Type B pancreatic cell (in vitro differentiated cells): Measurements from ENCODE around the gene NUAK1. TPM values are rescaled to one million over a fixed set of nuclear protein-coding genes. Genes with fewer than 3 reads are reported as not detected.

Experiments
- DNase-seq: peaks from one replicate; pipeline ENCODE4 v3.0.0; 2021; ENCODE audit warnings: mixed read lengths; ENCODE audit not compliant: unreplicated experiment; ENCODE audit errors: extremely low spot score
- H3K27ac Mint-ChIP-seq: 2 replicates; pipeline ENCODE4 v1.8.0; 2021; ENCODE audit warnings: mild to moderate bottlenecking, mixed read lengths
- H3K27me3 Mint-ChIP-seq: 2 replicates; pipeline ENCODE4 v1.8.0; 2021; ENCODE audit warnings: mixed read lengths
- H3K36me3 Mint-ChIP-seq: 2 replicates; pipeline ENCODE4 v1.8.0; 2021; ENCODE audit warnings: mixed read lengths
- H3K4me1 Mint-ChIP-seq: one replicate; pipeline ENCODE4 v1.8.0; 2021; ENCODE audit warnings: mixed read lengths; ENCODE audit not compliant: unreplicated experiment
- H3K4me3 Mint-ChIP-seq: 2 replicates; pipeline ENCODE4 v1.8.0; 2021; ENCODE audit warnings: mild to moderate bottlenecking, mixed read lengths
- H3K9me3 Mint-ChIP-seq: 2 replicates; pipeline ENCODE4 v1.8.0; 2021; ENCODE audit warnings: mixed read lengths
- CTCF ChIP-seq: fragments of 200-600 bp; sonication (generic); conservative IDR thresholded peaks from 2 replicates; pipeline ENCODE4 v1.5.0; 2021; ENCODE audit warnings: antibody characterized with exemption, mild to moderate bottlenecking
- total RNA-seq: library from RNA; stranded (reverse); gene quantifications from 2 replicates; pipeline ENCODE4 v1.2.1, GENCODE V29; 2021; ENCODE audit warnings: low replicate concordance

NUAK1 gene
- total RNA-seq, 1 donor from 2014 or later, result 8.1 TPM

GRCh38 chr12:106013941-106014340 is 124.8 kb downstream of the NUAK1 start:
- no peak for TF ChIP-seq CTCF
- Mint-ChIP-seq H3K36me3 (no peaks in the 10 kb centered on the region), H3K27ac (no peak overlapping the region), H3K4me3 (no peak overlapping the region), H3K9me3 (no peaks in the 10 kb centered on the region), H3K27me3 (peaks cover 5% of the 10 kb centered on the region), H3K4me1 (no peaks in the 10 kb centered on the region)
- no peak for DNase-seq

Other genes starting within 250 kb of the NUAK1 start
- 90.5 and 95.9 TPM in 2 replicates for gene CKAP4, start 109.1 kb upstream of the NUAK1 start, total RNA-seq
- 12.3 and 21.8 TPM in 2 replicates for gene TCP11L2, start 163.8 kb upstream of the NUAK1 start, total RNA-seq
- gene POLR3B, start 218.8 kb upstream of the NUAK1 start, total RNA-seq, result 13.6 and 14.5 TPM in 2 replicates